Kidney (tissue), 14 donors: ENCODE measurements around the gene RPRD1B. TPM values are rescaled to one million over a fixed set of nuclear protein-coding genes. Genes with fewer than 3 reads are reported as not detected.

Source experiments
- DNase-seq, 5 donors: peaks; one replicate each; pipeline ENCODE4 v3.0.0-alpha.2; 2013 to 2020
- FAIRE-seq: peaks from 2 replicates; lab custom pipeline; 2012; peaks lifted over from hg19 to GRCh38; lab: Jason Lieb, UNC
- H3K27ac ChIP-seq, 2 donors: one replicate each; pipeline ENCODE4 v1.7.0; 2013; ENCODE audit warnings: low read depth in 2 of 2, low read length in 2 of 2, inconsistent platforms in 1 of 2
- H3K27me3 ChIP-seq: one replicate; pipeline ENCODE4 v1.7.1; 2013; ENCODE audit warnings: low read length, inconsistent platforms; ENCODE audit not compliant: control insufficient read depth, insufficient read depth
- H3K36me3 ChIP-seq, 3 donors: one replicate each; pipeline versions ENCODE4 v1.7.0 to v1.7.1; 2013; ENCODE audit warnings: low read length in 3 of 3, control low read depth in 1 of 3, inconsistent platforms in 1 of 3; ENCODE audit not compliant: insufficient read depth in 3 of 3, control insufficient read depth in 2 of 3
- H3K4me1 ChIP-seq, 3 donors: one replicate each; pipeline versions ENCODE4 v1.7.0 to v1.7.1; 2013; ENCODE audit warnings: low read length in 3 of 3, inconsistent platforms in 1 of 3, low read depth in 1 of 3; ENCODE audit not compliant: control insufficient read depth in 2 of 3, insufficient read depth in 2 of 3
- H3K4me3 ChIP-seq, 3 donors: one replicate each; pipeline versions ENCODE4 v1.7.0 to v1.8.1; 2013; ENCODE audit warnings: low read length in 3 of 3, control low read depth in 1 of 3, inconsistent platforms in 1 of 3
- H3K9ac ChIP-seq, 3 donors: one replicate each; pipeline versions ENCODE4 v1.7.0 to v1.7.1; 2013; ENCODE audit warnings: low read length in 3 of 3, control low read depth in 1 of 3, inconsistent platforms in 1 of 3
- H3K9me3 ChIP-seq, 3 donors: one replicate each; pipeline versions ENCODE4 v1.7.0 to v1.7.1; 2013; ENCODE audit warnings: low read length in 3 of 3, control low read depth in 1 of 3, inconsistent platforms in 1 of 3; ENCODE audit not compliant: control insufficient read depth in 2 of 3, insufficient read depth in 1 of 3
- CTCF ChIP-seq: IDR thresholded peaks from 3 replicates; pipeline ENCODE4 v1.5.1; 2012; ENCODE audit warnings: mild to moderate bottlenecking, moderate library complexity, borderline replicate concordance; ENCODE audit not compliant: insufficient read depth; ENCODE audit errors: extremely low read depth
- intact Hi-C: fragments of 100-400 bp; cut with DNase I; formaldehyde crosslinking; loops from one replicate; pipeline ENCODE4 v1.11.1; 2022
- polyA plus RNA-seq: library from polyadenylated mRNA; stranded (reverse); fragments of 350-450 nt; fragmentation: Illumina TruSeq; extraction: RNeasy Lipid Tissue Mini Kit (QIAGEN cat#74804); gene quantifications from one replicate; pipeline ENCODE4 v1.2.3, GENCODE V29; 2014; ENCODE audit warnings: low read depth, low replicate concordance; ENCODE audit not compliant: insufficient read depth
- total RNA-seq: library from RNA; stranded (reverse); fragmentation: NEBNext Ultra II Directional; extraction: Animal tissue kit (Norgen Biotek cat#: 25700); gene quantifications from one replicate; pipeline ENCODE4 v1.2.1, GENCODE V29; 2021
- donor health status: control.
- donor health status: control.
- donor health status: control.
- donor health status: control.
- donor health status: control.
- donor health status: DM: yes; HTN: yes; CAD: no.
- donor health status: Normal renal cell carcinoma (clear cell type).

Gene RPRD1B
- total and polyA plus RNA-seq, 2 donors from 2014 or later = 13.4 to 34.4 TPM

- intact Hi-C loops = no loop called here
- H3K9me3 ChIP-seq = no peaks in the 10 kb centered on the region
- FAIRE-seq = no peak
- no peak overlapping the region for H3K9ac ChIP-seq
- peaks cover 0 to 8% (median 0%) of the 10 kb centered on the region in 3 donors for H3K36me3 ChIP-seq
- H3K27ac ChIP-seq = no peak overlapping the region
- no peak for DNase-seq
- H3K27me3 ChIP-seq = no peaks in the 10 kb centered on the region
- H3K4me1 ChIP-seq = peaks cover 0 to 14% (median 13%) of the 10 kb centered on the region in 3 donors
- H3K4me3 ChIP-seq = no peak overlapping the region
- no peak for TF ChIP-seq CTCF
Measured at GRCh38 chr20:37988306-37988954, 45.1 kb upstream of the RPRD1B start.

DNA sequence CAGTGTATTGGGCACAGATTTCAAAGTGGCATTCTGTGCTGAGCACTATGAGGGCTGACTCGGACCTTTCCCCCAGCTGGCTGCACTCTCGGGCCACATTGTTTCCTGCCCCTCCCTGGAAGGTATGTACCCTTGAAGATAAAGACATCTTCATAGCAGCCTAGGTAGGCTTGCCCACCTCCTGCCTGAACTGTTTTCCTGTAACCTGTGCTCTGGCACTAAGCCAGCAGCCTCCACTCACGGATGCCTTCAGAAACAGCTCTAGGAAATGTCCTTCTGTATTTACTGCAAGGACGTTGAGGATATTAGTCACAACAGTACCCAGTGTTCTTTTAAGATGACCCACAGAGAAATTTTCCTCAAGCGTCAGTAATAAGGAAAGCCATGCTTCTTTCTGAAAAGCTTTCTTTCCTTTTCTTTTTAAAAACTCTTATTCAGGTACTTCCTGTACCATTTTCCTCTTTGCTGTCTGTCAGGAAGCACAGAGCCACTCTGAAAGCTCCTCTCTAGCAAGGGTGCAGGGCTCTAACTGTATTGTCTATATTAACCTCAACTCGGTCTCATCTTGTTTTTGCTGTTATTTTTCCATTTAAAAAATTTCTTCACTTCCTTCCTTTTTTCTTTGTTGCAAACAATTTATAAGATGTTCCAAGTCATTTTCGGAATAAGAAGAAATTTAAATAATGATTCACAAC is 43.8 kb upstream of the RPRD1B start:
- H3K4me1 ChIP-seq = peaks cover 0 to 10% (median 9%) of the 10 kb centered on the region in 3 donors
- DNase-seq = peak in 1 of 5 donors; percentile 79
- no peak for TF ChIP-seq CTCF
- intact Hi-C loops = no loop called here
- no peaks in the 10 kb centered on the region for H3K9me3 ChIP-seq
- peaks cover 0 to 15% (median 2%) of the 10 kb centered on the region in 3 donors for H3K36me3 ChIP-seq
- no peak overlapping the region for H3K4me3 ChIP-seq
- peak overlapping the region in 1 of 2 donors; percentile 26 for H3K27ac ChIP-seq
- no peaks in the 10 kb centered on the region for H3K27me3 ChIP-seq
- no peak for FAIRE-seq
- H3K9ac ChIP-seq = no peak overlapping the region

DNA sequence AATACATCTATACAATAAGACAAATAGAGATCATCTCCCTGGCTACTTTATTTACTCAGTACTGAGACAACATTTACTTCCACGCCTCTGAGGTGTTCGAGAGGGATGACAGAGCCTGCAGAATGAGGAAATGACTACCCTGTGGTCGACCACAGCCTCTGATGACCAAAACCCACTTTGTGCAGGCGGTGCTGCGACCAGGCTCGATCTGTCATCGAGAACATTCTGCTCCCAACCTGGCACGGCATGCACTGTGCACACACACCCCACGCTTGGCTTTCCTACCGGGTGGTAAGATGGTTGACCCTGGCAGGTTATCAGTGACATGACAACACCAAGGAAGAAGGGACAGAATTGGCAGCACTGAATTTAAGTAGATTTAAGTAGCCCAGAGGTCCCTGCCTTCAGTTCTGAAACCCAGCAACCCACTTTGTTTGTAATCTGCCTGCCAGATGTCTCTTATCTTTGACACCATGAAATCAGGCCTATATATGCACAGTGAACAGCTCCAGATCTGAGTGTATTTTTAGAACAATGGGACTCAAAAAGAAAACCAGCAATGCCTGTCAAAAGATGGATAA is 42.9 kb upstream of the RPRD1B start:
- Histone ChIP-seq H3K4me1 (peaks cover 0 to 10% (median 8%) of the 10 kb centered on the region in 3 donors), H3K27me3 (no peaks in the 10 kb centered on the region), H3K4me3 (no peak overlapping the region), H3K36me3 (peaks cover 0 to 24% (median 6%) of the 10 kb centered on the region in 3 donors), H3K27ac (no peak overlapping the region), H3K9me3 (no peaks in the 10 kb centered on the region), H3K9ac (no peak overlapping the region)
- intact Hi-C loops = no loop called here
- no peak for TF ChIP-seq CTCF
- DNase-seq = peak in 2 of 5 donors; percentile 43 to 85
- FAIRE-seq = no peak
